Right cardiac atrium (tissue), 5 donors: Measurements from ENCODE around the gene ITGA2. TPM values are rescaled to one million over a fixed set of nuclear protein-coding genes. Genes with fewer than 3 reads are reported as not detected.

Experiments used
- ATAC-seq, 2 donors: fragments of 200-7000 bp; cut with Tn5 transposase; one replicate each; pipeline versions ENCODE4 v1.8.0 to v1.9.1; 2020; ENCODE audit warnings: moderate library complexity in 2 of 2, mild to moderate bottlenecking in 1 of 2
- DNase-seq, 3 donors: peaks; one replicate each; pipeline ENCODE4 v3.0.0-alpha.2; 2020
- H3K27ac ChIP-seq: one replicate; pipeline ENCODE4 v1.5.1; 2013; ENCODE audit warnings: mild to moderate bottlenecking, low read length, control low read depth, moderate library complexity
- H3K27me3 ChIP-seq: one replicate; pipeline ENCODE4 v1.6.1; 2013; ENCODE audit not compliant: control insufficient read depth, insufficient read depth
- H3K4me1 ChIP-seq: one replicate; pipeline ENCODE4 v1.6.1; 2013; ENCODE audit warnings: low read length; ENCODE audit not compliant: control insufficient read depth, insufficient read depth
- H3K4me3 ChIP-seq: one replicate; pipeline ENCODE4 v1.5.1; 2013; ENCODE audit warnings: low read length, control low read depth
- H3K9me3 ChIP-seq: one replicate; pipeline ENCODE4 v1.6.1; 2013; ENCODE audit warnings: low read length; ENCODE audit not compliant: control insufficient read depth
- WGBS: extraction: QIAGEN DNeasy Blood & Tissue Kit; methylation state at CpG from one replicate; pipeline ENCODE4 v1.1.7; 2013; 5-methylcytosine and 5-hydroxymethylcytosine counted together
- intact Hi-C, 4 donors: fragments of 100-400 bp; cut with DNase I; formaldehyde crosslinking; loops; one replicate each; pipeline versions ENCODE4 v1.11.0 to v1.14.0; 2022 to 2023
- polyA plus RNA-seq: library from polyadenylated mRNA; stranded (reverse); fragments of 200-250 nt; gene quantifications from one replicate; pipeline ENCODE4 v1.2.3, GENCODE V29; 2013
- total RNA-seq, 4 donors: library from RNA; stranded (reverse); fragmentation: NEBNext Ultra II Directional; extraction: Animal tissue kit (Norgen Biotek cat#: 25700); gene quantifications; one replicate each; pipeline ENCODE4 v1.2.1, GENCODE V29; 2021
- donor health status: healthy with polysubstance abuse.
- donor health status: DM: no; HTN: yes; CAD: no.
- donor health status: DM: no; HTN: no; CAD: no.
- donor health status: DM: no; HTN: yes; CAD: no; lungs with severe emphysema.
- donor health status: DM: yes; HTN: yes; CAD: no.

The ITGA2 gene
- total and polyA plus RNA-seq, 5 donors = 0.50 to 5.2 (median 1.7) TPM

DNA sequence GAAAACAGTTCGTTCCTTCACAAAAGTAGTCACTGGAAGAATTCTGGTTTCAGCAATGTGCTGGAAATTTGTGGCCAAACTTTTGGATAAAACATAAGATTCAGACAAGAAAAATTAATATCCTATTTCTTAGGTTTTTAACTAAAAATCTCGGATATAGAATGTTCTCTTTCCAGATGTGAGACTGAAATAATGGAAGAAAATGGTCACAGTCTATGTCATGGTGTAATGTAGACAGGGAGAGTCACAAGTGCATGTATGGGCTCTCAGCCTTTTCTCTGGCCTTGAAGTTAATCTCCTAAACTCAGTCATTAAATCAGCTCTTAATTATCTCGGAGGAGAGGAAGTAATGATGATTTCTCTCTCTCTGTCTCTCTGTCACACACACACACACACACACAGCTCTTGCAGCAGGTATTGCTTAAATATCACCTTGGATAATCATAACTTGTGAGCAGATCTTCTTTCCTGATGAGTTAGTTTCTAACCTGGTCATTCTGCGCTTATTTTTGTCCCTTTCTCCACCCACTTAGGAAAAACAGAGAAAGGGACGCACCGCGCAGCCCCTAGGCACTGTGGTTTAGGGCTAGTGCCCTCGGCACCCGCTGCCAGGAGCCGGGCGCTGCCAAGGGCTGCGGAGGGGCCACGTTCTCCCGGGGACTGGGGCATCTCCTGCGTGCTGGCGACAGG, 672 bp upstream of the ITGA2 start:
- DNase-seq = no peak
- Histone ChIP-seq H3K27me3 (no peaks in the 10 kb centered on the region), H3K4me1 (no peaks in the 10 kb centered on the region), H3K9me3 (no peaks in the 10 kb centered on the region), H3K4me3 (peak overlapping the region; percentile 63), H3K27ac (no peak overlapping the region)
- 9% methylated on average over 16 of the region's 16 CpGs for WGBS
- ATAC-seq = peak in 1 of 2 donors; percentile 54
- intact Hi-C loops = no loop called here

DNA sequence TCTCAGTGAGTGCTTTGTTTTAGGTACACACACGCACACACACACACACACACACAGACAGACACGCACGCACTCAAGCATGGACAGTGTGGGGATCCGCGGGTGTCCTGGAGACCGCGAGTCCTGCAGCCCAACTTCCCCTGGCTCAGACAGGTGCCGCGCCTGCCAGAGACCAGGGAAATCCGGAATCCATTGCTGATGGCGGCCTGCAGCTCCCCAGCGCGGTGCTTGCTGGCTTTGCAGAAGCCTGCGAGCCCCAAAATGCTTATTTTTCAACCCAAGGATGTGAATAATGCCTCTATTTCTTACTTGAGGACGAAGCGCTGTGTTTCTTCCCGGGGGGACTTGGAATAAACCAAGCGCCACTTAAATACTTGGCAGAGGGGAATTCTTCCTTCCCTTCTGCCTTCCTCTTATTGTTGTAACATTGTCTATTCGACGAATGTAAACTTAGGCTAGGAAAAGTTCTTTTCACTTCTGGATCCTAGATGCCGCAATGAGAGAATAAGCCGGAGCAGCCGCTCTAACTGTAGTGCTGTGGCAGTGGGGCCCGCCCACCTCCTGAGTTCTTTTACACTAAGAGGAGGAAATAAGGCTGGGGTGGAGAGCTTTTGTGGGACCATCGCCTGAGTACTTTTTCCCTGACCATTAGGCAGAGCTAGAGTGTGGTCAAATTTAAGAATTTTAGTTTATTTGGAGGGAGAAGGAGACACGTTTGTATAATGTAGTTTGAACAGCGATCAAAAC, 802 bp downstream of the ITGA2 start:
- peak; percentile 74 to 77 for ATAC-seq
- intact Hi-C loops = no loop called here
- Histone ChIP-seq H3K27me3 (no peaks in the 10 kb centered on the region), H3K9me3 (no peaks in the 10 kb centered on the region), H3K4me3 (peak overlapping the region; percentile 63), H3K27ac (no peak overlapping the region), H3K4me1 (no peaks in the 10 kb centered on the region)
- DNase-seq = peak; percentile 36 to 73 (median 71)
- 5% methylated on average over 27 of the region's 27 CpGs for WGBS

DNA sequence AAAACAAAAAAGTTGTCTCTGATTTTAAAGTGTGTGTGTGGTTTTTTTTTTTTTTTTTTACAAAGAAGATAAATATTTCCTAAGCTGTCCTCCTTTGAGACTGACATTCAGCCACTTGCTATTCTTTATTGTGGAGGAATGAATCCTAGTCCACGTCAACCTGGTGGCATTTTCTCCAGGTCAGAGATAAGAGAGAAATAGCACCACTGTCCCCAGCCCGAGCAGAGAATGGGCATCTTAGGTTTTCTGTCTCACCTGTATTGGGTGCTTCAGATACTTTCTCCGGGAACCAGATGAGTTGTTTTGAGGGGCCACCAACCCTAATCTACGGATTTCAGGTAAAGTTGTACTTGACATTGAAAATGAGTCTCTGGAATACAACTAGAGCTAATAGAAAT, 1.4 kb downstream of the ITGA2 start:
- no peak for ATAC-seq
- H3K4me1 ChIP-seq = no peaks in the 10 kb centered on the region
- no peak overlapping the region for H3K27ac ChIP-seq
- no peak for DNase-seq
- no peaks in the 10 kb centered on the region for H3K9me3 ChIP-seq
- intact Hi-C loops = no loop called here
- H3K4me3 ChIP-seq = no peak overlapping the region
- no peaks in the 10 kb centered on the region for H3K27me3 ChIP-seq
- 60% methylated on average over 4 of the region's 4 CpGs for WGBS

- H3K27ac ChIP-seq = no peak overlapping the region
- WGBS = 87% methylated on average over 2 of the region's 2 CpGs
- no peaks in the 10 kb centered on the region for H3K9me3 ChIP-seq
- no peak overlapping the region for H3K4me3 ChIP-seq
- no peaks in the 10 kb centered on the region for H3K4me1 ChIP-seq
- intact Hi-C loops = no loop called here
- DNase-seq = no peak
- H3K27me3 ChIP-seq = no peaks in the 10 kb centered on the region
- ATAC-seq = no peak
These were observed 4.2 kb downstream of the ITGA2 start for GRCh38 chr5:52993367-52993766.

DNA sequence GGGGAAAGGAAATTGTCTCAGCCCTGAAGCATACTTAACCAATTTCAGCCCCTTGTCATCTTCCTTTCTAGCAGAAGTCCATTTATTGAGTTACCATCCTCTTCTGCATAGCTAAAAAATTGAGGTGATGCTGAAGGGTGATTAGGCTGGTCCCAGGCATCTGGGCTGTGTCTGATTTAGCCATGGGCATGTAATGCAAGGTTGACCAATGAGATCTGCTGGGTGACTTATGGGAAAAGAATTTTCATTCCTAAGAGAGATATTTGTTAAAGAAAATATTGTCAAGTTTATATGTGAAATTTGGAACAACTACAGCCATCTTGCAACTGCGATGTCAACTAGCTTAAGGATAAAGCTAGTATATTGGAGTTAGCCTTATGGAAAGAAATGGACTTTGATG, 5.1 kb downstream of the ITGA2 start:
- no peak for DNase-seq
- intact Hi-C loops = no loop called here
- ATAC-seq = no peak
- no peaks in the 10 kb centered on the region for H3K27me3 ChIP-seq
- no peaks in the 10 kb centered on the region for H3K4me1 ChIP-seq
- no peak overlapping the region for H3K4me3 ChIP-seq
- H3K27ac ChIP-seq = no peak overlapping the region
- no peaks in the 10 kb centered on the region for H3K9me3 ChIP-seq
- 98% methylated on average over 1 of the region's 1 CpG for WGBS

DNA sequence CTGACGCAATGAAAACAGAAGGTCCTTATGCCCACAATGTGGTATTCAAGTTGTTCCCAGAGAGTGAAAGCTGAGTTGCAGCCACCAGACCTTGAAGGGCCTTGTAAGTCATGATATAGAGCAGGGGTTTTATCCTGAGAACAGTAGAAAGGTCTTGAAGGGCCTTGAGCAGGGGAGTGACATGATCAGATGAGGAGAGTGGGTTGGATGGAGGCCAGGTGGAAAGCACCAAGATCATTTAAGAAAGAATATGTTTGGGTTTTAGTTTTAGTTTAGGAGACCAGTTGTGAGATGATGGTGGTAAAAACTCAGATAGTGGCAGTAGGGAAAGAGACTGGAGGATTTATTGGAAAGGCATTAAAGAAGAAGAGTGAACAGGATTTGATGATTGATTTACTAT, 5.9 kb downstream of the ITGA2 start:
- no peak overlapping the region for H3K27ac ChIP-seq
- H3K4me3 ChIP-seq = no peak overlapping the region
- no peaks in the 10 kb centered on the region for H3K4me1 ChIP-seq
- ATAC-seq (no peak), DNase-seq (no peak)
- H3K27me3 ChIP-seq = no peaks in the 10 kb centered on the region
- intact Hi-C loops = no loop called here
- 90% methylated on average over 1 of the region's 1 CpG for WGBS
- no peaks in the 10 kb centered on the region for H3K9me3 ChIP-seq

GRCh38 chr5:52995914-52996313, 6.8 kb downstream of the ITGA2 start:
- ATAC-seq = no peak
- Histone ChIP-seq H3K4me1 (no peaks in the 10 kb centered on the region), H3K9me3 (no peaks in the 10 kb centered on the region), H3K27ac (no peak overlapping the region), H3K4me3 (no peak overlapping the region), H3K27me3 (no peaks in the 10 kb centered on the region)
- 92% methylated on average over 1 of the region's 1 CpG for WGBS
- intact Hi-C loops = no loop called here
- DNase-seq = no peak

DNA sequence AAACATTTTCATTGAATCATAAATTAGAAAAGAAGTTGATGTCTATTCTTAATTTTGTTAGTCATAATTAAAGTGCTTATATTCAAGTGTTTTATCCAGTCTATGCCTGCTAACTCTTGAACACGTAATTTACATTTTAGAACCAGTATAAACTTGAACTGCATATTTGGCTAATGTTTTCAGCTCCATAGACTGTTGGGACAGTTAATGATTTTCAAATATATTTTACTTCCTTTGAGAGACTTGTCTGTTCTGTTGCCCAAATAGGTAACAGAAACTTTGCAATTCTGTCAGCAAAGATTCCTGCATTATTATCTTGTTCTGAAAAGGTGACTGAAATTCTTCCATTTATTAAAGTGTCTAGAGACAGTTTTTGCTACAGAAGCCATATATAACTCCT, 7.8 kb downstream of the ITGA2 start:
- 86% methylated on average over 1 of the region's 1 CpG for WGBS
- H3K4me1 ChIP-seq = no peaks in the 10 kb centered on the region
- H3K27ac ChIP-seq = no peak overlapping the region
- no peaks in the 10 kb centered on the region for H3K27me3 ChIP-seq
- ATAC-seq (no peak), DNase-seq (no peak)
- intact Hi-C loops = no loop called here
- no peaks in the 10 kb centered on the region for H3K9me3 ChIP-seq
- no peak overlapping the region for H3K4me3 ChIP-seq

DNA sequence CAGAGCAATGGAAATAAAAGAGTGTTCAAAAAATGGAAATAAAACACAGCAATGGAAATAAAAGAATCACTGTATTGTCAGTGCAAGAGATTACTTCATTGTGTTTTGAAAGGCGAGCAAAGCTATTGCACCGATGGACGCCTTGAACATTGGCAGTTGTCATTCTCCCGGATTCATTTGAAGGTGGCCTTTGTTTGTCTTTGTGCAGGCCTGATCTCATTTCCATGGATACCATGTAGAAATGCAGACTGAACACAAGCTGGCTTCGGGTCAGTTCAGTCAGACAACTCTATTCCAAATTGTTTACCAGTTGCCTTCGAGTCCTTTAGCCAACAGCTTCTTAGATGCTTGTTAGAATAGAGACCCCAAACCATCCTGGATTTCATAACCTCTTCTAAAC, 8.3 kb downstream of the ITGA2 start:
- DNase-seq (no peak), ATAC-seq (no peak)
- no peaks in the 10 kb centered on the region for H3K4me1 ChIP-seq
- intact Hi-C loops = no loop called here
- WGBS = 68% methylated on average over 6 of the region's 6 CpGs
- H3K9me3 ChIP-seq = no peaks in the 10 kb centered on the region
- H3K27me3 ChIP-seq = no peaks in the 10 kb centered on the region
- no peak overlapping the region for H3K27ac ChIP-seq
- H3K4me3 ChIP-seq = no peak overlapping the region

DNA sequence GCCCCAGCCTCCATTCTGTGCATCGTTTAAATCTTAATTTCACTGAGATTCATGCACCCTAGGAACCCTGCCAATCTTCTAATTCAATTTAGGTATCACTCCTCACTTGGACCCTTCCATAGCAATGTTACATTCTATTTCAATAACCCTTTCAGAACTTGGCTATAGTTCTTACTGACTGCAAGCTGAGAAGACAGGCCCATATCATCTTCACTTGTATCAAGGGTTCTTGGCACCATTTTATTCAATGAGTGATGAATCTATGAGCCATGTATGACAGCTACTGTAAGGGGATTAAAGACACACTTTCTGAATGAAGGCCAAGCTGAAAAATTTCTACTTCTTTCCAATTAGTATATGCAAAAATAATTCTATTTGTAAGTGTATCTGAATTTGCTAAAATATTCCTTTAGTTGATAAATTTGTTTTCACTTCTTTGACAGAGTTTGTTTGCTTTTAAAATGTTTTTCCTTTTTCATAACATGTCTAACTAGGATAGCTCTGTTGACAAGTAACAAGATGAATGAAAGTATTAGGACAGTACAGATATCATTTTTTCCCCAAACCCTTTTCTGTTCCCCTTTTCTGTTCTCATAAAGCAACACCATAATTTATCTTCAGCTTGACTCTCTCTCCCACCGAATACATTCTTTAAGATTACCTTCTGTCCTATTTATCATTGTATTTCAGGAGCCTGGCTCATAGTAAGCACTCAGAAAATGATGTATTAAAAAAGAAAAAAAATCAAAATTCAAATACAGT, 9.6 kb downstream of the ITGA2 start:
- 60% methylated on average over 2 of the region's 2 CpGs for WGBS
- DNase-seq = no peak
- Histone ChIP-seq H3K27me3 (no peaks in the 10 kb centered on the region), H3K27ac (no peak overlapping the region), H3K4me1 (no peaks in the 10 kb centered on the region), H3K4me3 (no peak overlapping the region), H3K9me3 (no peaks in the 10 kb centered on the region)
- intact Hi-C loops = no loop called here
- no peak for ATAC-seq

DNA sequence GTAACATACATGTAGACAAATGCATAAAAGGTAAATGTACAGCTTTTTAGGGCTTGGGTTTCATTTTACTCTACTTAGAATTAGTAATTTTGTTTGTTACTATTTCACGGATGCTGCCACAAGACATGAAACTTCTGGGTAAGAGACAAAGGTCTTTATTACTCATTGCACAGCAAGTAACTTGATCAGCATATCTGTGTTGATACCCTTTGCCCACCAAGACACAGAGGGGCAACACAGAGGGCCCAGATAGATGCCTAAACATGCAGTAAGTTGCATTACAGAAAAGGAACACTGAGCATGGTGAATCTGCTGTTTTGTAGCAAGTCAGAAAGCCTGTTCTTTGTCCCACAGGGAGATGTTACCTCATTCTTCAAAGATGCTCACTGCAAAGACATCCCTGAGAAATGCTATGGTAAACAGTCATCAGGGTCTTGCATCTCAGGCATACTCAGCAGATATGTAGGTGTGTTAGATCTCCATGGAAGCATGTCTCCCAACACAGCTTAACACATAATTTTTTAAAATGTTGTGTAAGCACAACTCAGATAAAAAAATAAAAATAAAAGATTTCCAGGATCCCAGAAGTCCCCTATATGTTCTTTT, 10.3 kb downstream of the ITGA2 start:
- no peak overlapping the region for H3K4me3 ChIP-seq
- intact Hi-C loops = no loop called here
- H3K9me3 ChIP-seq = no peaks in the 10 kb centered on the region
- H3K4me1 ChIP-seq = no peaks in the 10 kb centered on the region
- 90% methylated on average over 1 of the region's 1 CpG for WGBS
- DNase-seq (no peak), ATAC-seq (no peak)
- no peaks in the 10 kb centered on the region for H3K27me3 ChIP-seq
- no peak overlapping the region for H3K27ac ChIP-seq
